Measurements from ENCODE around the gene RNASEH2A. TPM values are rescaled to one million over a fixed set of nuclear protein-coding genes. Genes with fewer than 3 reads are reported as not detected.

The RNASEH2A gene
- total RNA-seq, 1 experiment from 2014 or later = 79.5 TPM

DNA sequence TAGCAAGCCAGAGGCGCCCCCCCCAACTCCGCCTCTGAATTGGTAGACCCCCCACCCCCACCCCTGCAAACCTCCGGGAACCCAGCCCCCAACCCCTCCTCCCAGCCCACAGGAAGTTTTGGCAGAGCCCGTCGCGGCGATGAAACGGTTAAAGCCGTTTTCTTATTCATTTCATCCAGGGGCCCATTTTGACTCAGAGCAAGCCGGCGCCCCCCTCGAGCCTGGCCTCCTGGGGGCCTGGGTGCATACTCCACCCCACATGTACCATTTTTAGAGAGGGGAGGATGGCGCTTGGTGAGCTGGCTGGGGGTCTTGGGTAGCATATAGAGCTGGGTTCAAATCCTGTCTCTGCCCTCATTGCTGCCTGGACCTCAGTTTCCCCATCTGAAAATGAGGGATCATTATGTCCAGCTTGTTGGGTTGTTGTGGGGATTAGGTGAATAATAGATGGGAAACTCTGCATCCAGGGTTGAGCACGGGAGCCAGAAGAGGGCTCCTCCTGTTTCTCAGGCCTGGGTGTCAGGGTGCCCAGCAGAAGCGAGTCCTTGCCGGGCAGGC is 23.0 kb upstream of the RNASEH2A start:
- H3K36me3 Mint-ChIP-seq (ENCODE audit: insufficient read depth in 1 of 3, low read depth in 3 of 3) = no peaks in the 10 kb centered on the region
- Histone ChIP-seq H3K9me3 (ENCODE audit: control insufficient read depth, low read depth, low read length) (no peaks in the 10 kb centered on the region), H3K27ac (ENCODE audit: insufficient read length, low read depth, low read length) (no peak overlapping the region), H3K9ac (ENCODE audit: extremely low read depth, insufficient read length, low read length) (no peak overlapping the region), H2BK20ac (ENCODE audit: low read depth, low read length, poor library complexity, severe bottlenecking) (no peak overlapping the region), H3K14ac (ENCODE audit: insufficient read depth, low read length) (no peak overlapping the region), H2BK5ac (ENCODE audit: insufficient read length, low read length) (no peak overlapping the region), H4K20me1 (ENCODE audit: control insufficient read depth, insufficient read depth, insufficient read length) (no peaks in the 10 kb centered on the region), H4K91ac (ENCODE audit: insufficient read length, low read depth, low read length) (no peak overlapping the region), H2AFZ (ENCODE audit: low read length) (no peak overlapping the region), H3K23me2 (ENCODE audit: insufficient read length, low read depth, low read length, poor library complexity, severe bottlenecking) (peaks cover 15% of the 10 kb centered on the region), H2AK5ac (ENCODE audit: insufficient read length, low read length) (no peak overlapping the region), H3T11ph (ENCODE audit: low read length) (no peak overlapping the region), H2BK120ac (ENCODE audit: low read depth, low read length, poor library complexity, severe bottlenecking) (no peak overlapping the region), H3K4me2 (ENCODE audit: insufficient read depth, insufficient read length, low read length) (peak overlapping the region; percentile 71), H3K23ac (ENCODE audit: insufficient read length, low read depth, low read length) (no peak overlapping the region), H2BK15ac (ENCODE audit: low read depth, low read length) (no peak overlapping the region), H3K27me3 (ENCODE audit: insufficient read depth, low read length) (no peaks in the 10 kb centered on the region), H3K79me2 (ENCODE audit: insufficient read depth, low read length) (no peaks in the 10 kb centered on the region), H3K56ac (ENCODE audit: insufficient read length, low read depth, low read length) (no peak overlapping the region), H3K4ac (ENCODE audit: low read depth, low read length) (no peak overlapping the region), H3K18ac (ENCODE audit: insufficient read length, low read depth, low read length) (no peak overlapping the region), H3K79me1 (ENCODE audit: insufficient read depth, low read depth, low read length, poor library complexity, severe bottlenecking) (no peaks in the 10 kb centered on the region), H2BK12ac (ENCODE audit: insufficient read length, low read depth, low read length) (no peak overlapping the region), H4K8ac (replicated peaks; ENCODE audit: insufficient read length, low read depth, low read length) (no peak overlapping the region), H4K5ac (ENCODE audit: insufficient read length, low read depth, low read length) (no peak overlapping the region), H3K4me1 (ENCODE audit: insufficient read depth, low read length) (peaks cover 4% of the 10 kb centered on the region)
- no peak for DNase-seq
- no peak for TF ChIP-seq CTCF (conservative IDR thresholded peaks at IDR 0.05)
- H3K4me1 Mint-ChIP-seq = peaks cover 21 to 24% of the 10 kb centered on the region in 2 experiments
- no CpG with 5 or more reads among the region's 16 CpGs for WGBS (ENCODE audit: extremely low coverage, insufficient read length, low lambda C conversion rate)
- no peaks in the 10 kb centered on the region; the same call in 1 of the 2 replicates for H3K27me3 Mint-ChIP-seq (ENCODE audit: low read depth)
- H3K4me3 Mint-ChIP-seq = peak overlapping the region; percentile 59 to 74
- H3K9me3 Mint-ChIP-seq = no peaks in the 10 kb centered on the region
- peak overlapping the region in 2 of 3 experiments; percentile 28 to 34; a peak in 1 of 7 replicates for H3K27ac Mint-ChIP-seq
